Measurements from ENCODE around the gene DPH6.

GRCh38 chr15:35374661-35375060, 171.3 kb downstream of the DPH6 start:
- TF ChIP-seq POLR2A (IDR thresholded peaks at IDR 0.05; ENCODE audit: low read length) = no peak
- no peak for TF ChIP-seq RAD21 (conservative IDR thresholded peaks at IDR 0.05 in 1 of 2, IDR thresholded peaks at IDR 0.05 in 1 of 2)
- TF ChIP-seq EP300 (IDR thresholded peaks at IDR 0.05) = no peak
- no peak for TF ChIP-seq CTCF (IDR thresholded peaks at IDR 0.05)
- TF ChIP-seq MAX (IDR thresholded peaks at IDR 0.05) = no peak
- TF ChIP-seq EHMT2 (IDR thresholded peaks at IDR 0.05; ENCODE audit: low read depth) = no peak
- TF ChIP-seq ZSCAN20 (CRISPR knock-in tag; IDR thresholded peaks at IDR 0.05) = no peak
- no peak for TF ChIP-seq ZNF302 (CRISPR knock-in tag; IDR thresholded peaks at IDR 0.05)
- no peak for TF ChIP-seq MAFK (IDR thresholded peaks at IDR 0.05; ENCODE audit: partially characterized antibody)
- TF ChIP-seq HMGXB4 (CRISPR knock-in tag; IDR thresholded peaks at IDR 0.05; ENCODE audit: borderline replicate concordance) = no peak

All from A549 (cell line).